Caco-2 (cell line): ENCODE measurements around the gene BANP. TPM values are rescaled to one million over a fixed set of nuclear protein-coding genes. Genes with fewer than 3 reads are reported as not detected.
"Not testable (repeated sequence)": the region's sequence is repeated elsewhere in the genome, so short reads cannot be mapped to it uniquely, and the experiment has no call there.

Source experiments
- BruUV-seq: library from RNA; stranded (reverse); fragments of 400-500 nt; replicated peaks from 2 replicates; lab custom pipeline; 2021; lab: Mats Ljungman, UMichigan
- CTCF ChIA-PET: fragments of 300-600 bp; sonication (Branson Sonifier 250); formaldehyde crosslinking; loops from one replicate; lab custom pipeline; 2022; ENCODE audit warnings: antibody characterized with exemption; lab: Charles Lee
- POLR2A ChIA-PET: fragments of 300-600 bp; sonication (Branson Sonifier 250); formaldehyde crosslinking; loops from one replicate; lab custom pipeline; 2022; ENCODE audit warnings: antibody characterized with exemption; lab: Charles Lee
- DNase-seq, 2 experiments: peaks; one replicate each; pipeline versions ENCODE4 v3.0.0 to v3.0.0-alpha.2; 2020 to 2022
- H3K27me3 ChIP-seq: replicated peaks from 2 replicates; pipeline ENCODE4 v1.6.0; 2011; ENCODE audit warnings: low read length; ENCODE audit not compliant: control insufficient read depth, insufficient read depth
- H3K36me3 ChIP-seq: 2 replicates; pipeline ENCODE4 v1.5.1; 2011; ENCODE audit warnings: low read length; ENCODE audit not compliant: control insufficient read depth, insufficient read depth
- H3K4me1 ChIP-seq: fragments of 250-450 bp; sonication (Bioruptor Pico); 2 replicates; pipeline ENCODE4 v1.5.1; 2020; ENCODE audit warnings: mild to moderate bottlenecking
- H3K4me3 ChIP-seq: 2 replicates; pipeline ENCODE4 v1.5.1; 2011; ENCODE audit warnings: low read depth, mild to moderate bottlenecking, control low read depth, low read length
- H3K9me3 ChIP-seq: fragments of 250-450 bp; sonication (Bioruptor Pico); 2 replicates; pipeline ENCODE4 v1.5.1; 2020; ENCODE audit warnings: mild to moderate bottlenecking, moderate library complexity
- H3K27ac Mint-ChIP-seq: one replicate; pipeline ENCODE4 v1.8.0; 2022; ENCODE audit warnings: mixed read lengths; ENCODE audit not compliant: unreplicated experiment
- H3K27me3 Mint-ChIP-seq: one replicate; pipeline ENCODE4 v1.8.0; 2022; ENCODE audit warnings: mixed read lengths; ENCODE audit not compliant: insufficient read depth, unreplicated experiment
- H3K36me3 Mint-ChIP-seq: one replicate; pipeline ENCODE4 v1.8.0; 2022; ENCODE audit warnings: mild to moderate bottlenecking, mixed read lengths; ENCODE audit not compliant: insufficient read depth, unreplicated experiment
- H3K4me1 Mint-ChIP-seq: one replicate; pipeline ENCODE4 v1.8.0; 2022; ENCODE audit warnings: low read depth, mixed read lengths; ENCODE audit not compliant: unreplicated experiment
- H3K4me3 Mint-ChIP-seq: one replicate; pipeline ENCODE4 v1.8.0; 2022; ENCODE audit warnings: mild to moderate bottlenecking, moderate library complexity, mixed read lengths; ENCODE audit not compliant: unreplicated experiment
- H3K9me3 Mint-ChIP-seq: one replicate; pipeline ENCODE4 v1.8.0; 2022; ENCODE audit warnings: mixed read lengths; ENCODE audit not compliant: unreplicated experiment
- CTCF ChIP-seq, 2 experiments: fragments of 200-600 bp in 1 of 2; IDR thresholded peaks; 1 replicate in 1 of 2; 2 replicates in 1 of 2; pipeline versions ENCODE4 v1.5.1 to v1.8.0; 2011 to 2022; ENCODE audit warnings: antibody characterized with exemption in 1 of 2, control low read depth in 1 of 2, inconsistent platforms in 1 of 2, low read depth in 1 of 2, low read length in 1 of 2, mild to moderate bottlenecking in 1 of 2, moderate library complexity in 1 of 2; ENCODE audit not compliant: insufficient read depth in 1 of 2, severe bottlenecking in 1 of 2, unreplicated experiment in 1 of 2
- intact Hi-C: fragments of 100-400 bp; cut with micrococcal nuclease; formaldehyde crosslinking; loops from one replicate; pipeline ENCODE4 v1.10.0; 2022; ENCODE audit not compliant: unreplicated experiment
- total RNA-seq: library from RNA; stranded (reverse); gene quantifications from 2 replicates; pipeline ENCODE4 v1.2.3, GENCODE V29; 2022

Gene BANP
- total RNA-seq, 1 experiment from 2014 or later: 44.4 TPM

- Mint-ChIP-seq H3K36me3 (peaks cover 14% of the 10 kb centered on the region), H3K4me1 (no peaks in the 10 kb centered on the region), H3K4me3 (no peak overlapping the region), H3K27me3 (no peaks in the 10 kb centered on the region), H3K27ac (no peak overlapping the region), H3K9me3 (no peaks in the 10 kb centered on the region)
- DNase-seq: no peak
- peaks cover 2% of the 10 kb centered on the region; the same call in 1 of the 2 replicates for H3K36me3 ChIP-seq
- H3K9me3 ChIP-seq: no peaks in the 10 kb centered on the region
- no peak overlapping the region for H3K4me3 ChIP-seq
- H3K27me3 ChIP-seq: no peaks in the 10 kb centered on the region
- POLR2A ChIA-PET: no interaction called here
- CTCF ChIA-PET: no interaction called here
- TF ChIP-seq CTCF (IDR thresholded peaks at IDR 0.05; ENCODE audit: insufficient read depth in 1 of 2, low read depth in 1 of 2, low read length in 1 of 2, severe bottlenecking in 1 of 2, unreplicated experiment in 1 of 2): no peak
- no peaks in the 10 kb centered on the region for H3K4me1 ChIP-seq
- intact Hi-C loops: no loop called here
- BruUV-seq: no TSS peak
These were observed 98.6 kb downstream of the BANP start for GRCh38 chr16:88049561-88050545.

- ChIA-PET POLR2A (no interaction called here), CTCF (no interaction called here)
- H3K27ac Mint-ChIP-seq: no peak overlapping the region
- H3K27me3 Mint-ChIP-seq: no peaks in the 10 kb centered on the region
- DNase-seq: no peak
- H3K4me3 Mint-ChIP-seq: no peak overlapping the region
- H3K36me3 Mint-ChIP-seq: peaks cover 14% of the 10 kb centered on the region
- no peaks in the 10 kb centered on the region for H3K27me3 ChIP-seq
- peaks cover 2% of the 10 kb centered on the region; the same call in 1 of the 2 replicates for H3K36me3 ChIP-seq
- no peaks in the 10 kb centered on the region for H3K9me3 ChIP-seq
- H3K4me3 ChIP-seq: no peak overlapping the region
- no peaks in the 10 kb centered on the region for H3K9me3 Mint-ChIP-seq
- no peak for TF ChIP-seq CTCF (IDR thresholded peaks at IDR 0.05; ENCODE audit: insufficient read depth in 1 of 2, low read depth in 1 of 2, low read length in 1 of 2, severe bottlenecking in 1 of 2, unreplicated experiment in 1 of 2)
- no peaks in the 10 kb centered on the region for H3K4me1 Mint-ChIP-seq
- no TSS peak for BruUV-seq
- H3K4me1 ChIP-seq: no peaks in the 10 kb centered on the region
- intact Hi-C loops: no loop called here
These were observed 99.9 kb downstream of the BANP start for GRCh38 chr16:88050952-88051660.

GRCh38 chr16:88052661-88053060 is 101.4 kb downstream of the BANP start:
- BruUV-seq: no TSS peak
- H3K27ac Mint-ChIP-seq: no peak overlapping the region

GRCh38 chr16:88053479-88053878 is 102.2 kb downstream of the BANP start:
- CTCF ChIA-PET, BruUV-seq, POLR2A ChIA-PET, H3K9me3 Mint-ChIP-seq, H3K36me3 ChIP-seq, H3K4me3 ChIP-seq, intact Hi-C loops, H3K27me3 ChIP-seq, H3K27me3 Mint-ChIP-seq, H3K9me3 ChIP-seq, H3K36me3 Mint-ChIP-seq, H3K27ac Mint-ChIP-seq, H3K4me3 Mint-ChIP-seq, DNase-seq, H3K4me1 Mint-ChIP-seq, H3K4me1 ChIP-seq: not testable (repeated sequence)

More at GRCh38 chr16:88052661-88053060, 101.4 kb downstream of the BANP start:
- Mint-ChIP-seq H3K27me3 (no peaks in the 10 kb centered on the region), H3K36me3 (peaks cover 7% of the 10 kb centered on the region), H3K4me1 (no peaks in the 10 kb centered on the region), H3K4me3 (no peak overlapping the region), H3K9me3 (no peaks in the 10 kb centered on the region)
- Histone ChIP-seq H3K27me3 (no peaks in the 10 kb centered on the region), H3K36me3 (peaks cover 2% of the 10 kb centered on the region; the same call in 1 of the 2 replicates), H3K9me3 (no peaks in the 10 kb centered on the region), H3K4me1 (no peaks in the 10 kb centered on the region), H3K4me3 (no peak overlapping the region)
- no peak for TF ChIP-seq CTCF (IDR thresholded peaks at IDR 0.05; ENCODE audit: insufficient read depth in 1 of 2, low read depth in 1 of 2, low read length in 1 of 2, severe bottlenecking in 1 of 2, unreplicated experiment in 1 of 2)
- DNase-seq: no peak
- ChIA-PET CTCF (no interaction called here), POLR2A (no interaction called here)
- intact Hi-C loops: no loop called here
